GM18505 (cell line): Measurements from ENCODE around the gene OR1S1.

Source experiments
- ATAC-seq: cut with Tn5 transposase; IDR thresholded peaks from one replicate; pipeline ENCODE4 v1.9.1; 2021; ENCODE audit not compliant: unreplicated experiment
- POLR2A ChIP-seq: IDR thresholded peaks from 4 replicates; pipeline ENCODE4 v1.6.1; 2011; ENCODE audit warnings: borderline replicate concordance; ENCODE audit not compliant: insufficient read depth, insufficient read length; ENCODE audit errors: extremely low read depth

OR1S1 gene

GRCh38 chr11:58216476-58216875 is 4.0 kb downstream of the OR1S1 start:
- no peak for ATAC-seq
- no peak for TF ChIP-seq POLR2A

- ATAC-seq = no peak
Observed at GRCh38 chr11:58222721-58223120, 10.2 kb downstream of the OR1S1 start.

GRCh38 chr11:58227956-58228615 is 15.6 kb downstream of the OR1S1 start:
- TF ChIP-seq POLR2A = no peak
- no peak for ATAC-seq

More at GRCh38 chr11:58222721-58223120, 10.2 kb downstream of the OR1S1 start:
- no peak for TF ChIP-seq POLR2A

- ATAC-seq = no peak
- no peak for TF ChIP-seq POLR2A
Observed at GRCh38 chr11:58243954-58244353, 31.4 kb downstream of the OR1S1 start.

GRCh38 chr11:58254936-58255335 is 42.4 kb downstream of the OR1S1 start:
- TF ChIP-seq POLR2A = no peak
- ATAC-seq = no peak

GRCh38 chr11:58259983-58260382 is 47.5 kb downstream of the OR1S1 start:
- TF ChIP-seq POLR2A = no peak
- no peak for ATAC-seq
